SKM-1 (cell line): ENCODE results near the gene SRSF8.
"Not testable (repeated sequence)": the region's sequence is repeated elsewhere in the genome, so short reads cannot be mapped to it uniquely, and the experiment has no call there.

Source experiments
- DNase-seq: peaks from one replicate; lab custom pipeline; 2025; ENCODE audit not compliant: unreplicated experiment; lab: John Stamatoyannopoulos, UW

SRSF8 gene

DNA sequence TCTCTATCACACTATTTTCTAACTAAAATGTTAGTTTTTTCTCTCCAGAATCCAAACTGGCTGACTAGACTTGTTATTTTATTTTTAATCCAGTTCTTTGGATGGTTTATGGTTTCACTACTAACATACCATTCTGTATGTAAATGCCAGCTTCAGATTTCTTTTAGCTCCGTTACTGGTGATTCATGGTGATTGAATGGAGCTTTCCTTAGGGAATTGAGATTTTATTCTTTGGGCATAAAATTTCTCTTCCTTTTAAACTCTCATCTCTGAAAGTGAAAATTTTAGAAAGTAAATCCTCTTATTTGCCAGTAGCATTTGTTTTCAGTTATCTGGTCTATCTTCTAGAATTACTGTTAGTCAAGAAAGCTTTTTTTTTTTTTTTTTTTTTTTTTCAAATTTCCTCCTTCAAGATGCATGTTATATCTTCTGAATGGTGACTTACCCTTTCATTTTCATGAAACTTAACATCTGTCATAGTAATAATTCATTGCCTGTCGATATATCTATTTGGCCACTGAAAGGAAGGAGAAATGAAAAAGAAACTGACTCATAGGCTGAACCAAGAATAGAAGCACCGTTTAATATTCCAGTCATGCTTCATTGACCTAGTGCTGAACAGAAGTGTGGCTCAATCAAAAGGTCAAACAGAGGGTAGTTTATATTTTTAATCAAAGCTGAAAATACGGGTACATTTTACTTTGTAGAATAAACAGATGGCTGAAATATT, 29.3 kb downstream of the SRSF8 start:
- no peak for DNase-seq

DNA sequence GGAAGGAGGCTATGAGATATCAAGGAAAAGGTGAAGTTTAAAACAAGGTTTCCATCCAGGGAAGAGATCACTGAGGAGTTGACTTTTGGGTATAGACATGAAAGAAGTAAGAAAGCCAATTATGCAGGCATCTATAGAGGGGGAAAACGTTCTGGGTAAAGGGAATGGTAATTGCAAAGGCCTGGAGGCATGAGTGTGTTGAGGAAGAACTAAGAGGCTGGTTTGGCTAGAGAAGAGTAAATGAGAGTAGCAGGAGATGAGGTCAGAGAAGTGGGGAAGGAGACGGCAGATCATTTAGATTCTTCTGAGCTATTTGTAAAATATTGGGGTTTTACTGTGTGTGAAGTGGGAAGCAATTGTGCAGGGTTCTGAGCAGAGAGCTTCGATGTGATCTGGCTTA, 30.5 kb downstream of the SRSF8 start:
- no peak for DNase-seq

DNA sequence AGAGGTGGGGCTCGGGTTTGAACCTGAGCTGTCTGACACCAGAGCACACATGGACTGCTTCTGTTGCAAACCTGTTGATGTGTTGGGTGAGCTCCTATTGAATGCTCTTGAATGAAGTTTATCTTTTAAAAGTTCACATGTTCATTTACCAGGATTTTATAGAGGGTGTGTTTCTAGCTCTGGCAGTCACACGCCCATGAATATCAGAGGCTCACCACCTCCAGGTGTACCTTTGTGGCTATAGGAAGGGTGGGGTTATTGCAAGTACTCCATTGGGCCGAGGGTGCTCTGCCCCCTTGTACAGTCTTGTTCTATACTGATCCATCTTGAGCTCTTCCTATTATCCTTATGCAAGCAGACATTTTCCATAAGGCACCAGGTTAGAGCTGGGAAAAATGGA, 32.1 kb downstream of the SRSF8 start:
- DNase-seq = no peak

DNA sequence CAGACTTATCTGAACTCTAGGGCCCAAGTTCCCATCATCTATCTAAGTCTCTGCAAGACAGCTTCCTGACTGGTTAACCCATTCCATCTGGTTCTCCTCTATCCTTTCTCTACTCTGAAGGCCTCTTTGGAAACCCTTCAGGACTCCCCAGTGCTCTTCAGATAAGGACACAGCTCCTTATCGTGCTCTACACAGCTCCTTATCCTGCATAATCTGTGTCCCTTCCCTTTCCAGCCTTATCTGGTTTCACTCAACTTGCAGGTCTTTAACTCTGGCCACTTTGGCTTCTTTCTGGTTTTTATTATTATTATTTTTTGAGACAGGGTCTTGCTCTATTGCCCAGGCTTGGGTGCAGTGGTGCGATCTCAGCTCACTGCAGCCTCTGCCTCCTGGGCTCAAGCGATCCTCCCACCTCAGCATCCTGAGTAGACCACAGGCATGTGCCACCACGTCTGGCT, 33.5 kb downstream of the SRSF8 start:
- DNase-seq = no peak

DNA sequence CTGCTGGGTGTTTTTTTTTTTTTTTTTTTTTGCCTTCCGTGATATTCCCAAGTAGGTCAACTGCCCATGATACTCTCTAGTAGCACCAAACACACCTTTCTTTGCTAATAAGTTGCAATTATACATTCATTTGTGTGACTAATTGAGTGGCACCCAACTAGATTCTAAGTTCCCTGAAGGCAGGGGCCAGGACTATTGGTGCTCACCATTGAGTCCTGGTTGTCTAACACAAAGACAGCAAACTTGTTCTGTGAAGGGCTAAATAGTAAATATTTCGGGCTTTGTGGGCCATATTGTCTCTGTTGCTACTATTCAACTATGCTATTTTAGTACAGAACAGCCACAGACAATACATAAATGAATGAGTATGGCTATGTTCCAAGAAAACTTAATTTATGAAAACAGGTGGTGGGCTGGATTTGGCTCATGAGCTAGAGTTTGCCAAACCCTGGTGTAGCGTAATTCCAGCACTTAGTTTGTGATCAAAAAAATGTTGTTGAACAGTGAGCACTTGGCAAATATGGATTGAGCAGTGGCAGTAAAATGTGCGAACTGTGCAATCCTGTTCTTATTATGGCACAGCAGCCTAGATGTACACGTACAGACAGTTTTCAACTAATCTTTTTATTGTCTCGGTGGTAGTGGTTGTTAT, 34.3 kb downstream of the SRSF8 start:
- DNase-seq = no peak

DNA sequence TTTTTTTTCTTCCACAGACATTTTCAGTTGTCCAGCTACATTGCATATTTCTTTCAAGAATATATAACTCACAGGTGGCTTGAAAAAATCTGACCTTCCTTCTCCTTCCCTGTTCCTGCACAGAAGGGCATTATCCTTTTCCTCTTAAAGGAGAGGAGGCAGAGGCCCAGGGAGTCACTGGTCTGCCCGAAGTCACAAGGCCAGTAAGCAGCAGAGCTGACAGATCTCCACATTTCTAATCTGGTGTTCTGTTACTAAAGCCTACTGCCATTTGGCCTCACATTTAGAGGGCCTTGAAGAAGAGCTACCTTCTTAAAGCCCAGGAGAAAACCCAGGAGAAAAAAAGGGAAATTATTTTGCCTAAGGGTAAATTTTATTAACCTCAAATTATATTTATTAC, 35.2 kb downstream of the SRSF8 start:
- no peak for DNase-seq

DNA sequence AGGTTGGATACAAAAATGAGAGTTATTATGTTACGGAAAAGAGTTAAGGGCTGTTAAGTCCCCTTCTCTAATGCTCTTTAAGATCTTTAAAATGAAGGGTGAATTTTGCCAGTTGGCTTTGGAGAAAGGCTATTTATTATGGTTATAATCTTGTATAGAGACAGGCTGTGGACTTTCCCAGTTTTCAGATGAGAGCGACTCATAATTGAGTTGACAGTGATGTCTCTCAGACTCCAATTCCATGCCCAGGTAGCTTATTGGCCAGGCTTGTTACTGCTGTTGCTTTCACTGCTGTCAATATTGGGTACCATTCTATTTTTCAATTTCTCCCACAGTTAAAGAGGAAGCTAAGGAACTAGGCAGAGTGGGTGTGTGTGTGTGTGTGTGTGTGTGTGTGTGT, 36.0 kb downstream of the SRSF8 start:
- no peak for DNase-seq

DNA sequence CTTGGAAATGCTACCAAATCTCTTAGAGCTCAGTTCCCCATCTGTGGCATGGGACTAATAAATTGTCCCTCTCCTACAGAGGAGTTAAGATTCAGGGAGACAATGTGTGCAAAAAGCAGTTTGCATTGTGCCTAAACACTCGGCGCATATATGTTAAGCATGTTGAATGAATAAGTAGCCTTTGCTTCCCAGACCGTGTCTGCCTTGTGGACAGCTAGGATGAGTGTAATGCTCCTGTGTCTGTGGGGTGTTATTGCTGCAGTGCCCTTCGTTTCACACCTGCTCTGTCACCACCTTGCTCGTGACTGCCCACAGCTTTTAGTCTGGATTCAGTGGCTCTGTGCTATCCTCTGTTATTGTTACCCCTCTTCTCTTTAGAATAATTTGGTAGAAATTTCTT, 37.0 kb downstream of the SRSF8 start:
- DNase-seq = no peak

DNA sequence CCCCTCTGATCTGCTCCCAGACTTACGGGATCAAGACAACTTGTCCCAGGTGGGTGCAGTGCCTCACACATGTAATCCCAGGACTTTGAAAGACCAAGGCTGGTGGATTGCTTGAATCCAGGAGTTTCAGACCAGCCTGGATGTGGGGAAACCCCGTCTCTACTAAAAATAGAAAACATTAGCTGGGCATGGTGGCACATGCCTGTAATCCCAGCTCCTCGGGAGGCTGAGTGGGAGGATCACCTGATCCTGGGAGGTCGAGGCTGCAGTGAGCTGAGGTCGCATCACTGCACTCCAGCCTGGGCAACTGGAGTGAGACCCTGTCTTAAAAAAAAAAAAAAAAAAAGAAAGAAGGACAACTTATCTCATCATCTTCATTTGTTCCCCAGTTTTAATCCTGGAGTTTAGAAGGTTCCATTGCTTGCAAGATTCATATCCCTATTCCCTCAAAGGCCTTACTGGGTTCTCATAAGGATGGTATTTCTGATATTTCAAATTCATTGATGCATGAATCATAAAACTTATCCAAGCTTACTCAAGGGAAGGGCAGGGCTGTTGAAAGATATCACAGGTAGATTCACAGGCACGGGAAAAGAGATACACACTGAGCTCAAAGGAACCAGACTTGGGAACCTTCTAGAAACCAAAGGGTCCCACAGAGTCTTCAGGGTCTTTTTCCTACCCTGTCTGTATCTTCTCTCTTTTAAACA, 37.6 kb downstream of the SRSF8 start:
- no peak for DNase-seq

DNA sequence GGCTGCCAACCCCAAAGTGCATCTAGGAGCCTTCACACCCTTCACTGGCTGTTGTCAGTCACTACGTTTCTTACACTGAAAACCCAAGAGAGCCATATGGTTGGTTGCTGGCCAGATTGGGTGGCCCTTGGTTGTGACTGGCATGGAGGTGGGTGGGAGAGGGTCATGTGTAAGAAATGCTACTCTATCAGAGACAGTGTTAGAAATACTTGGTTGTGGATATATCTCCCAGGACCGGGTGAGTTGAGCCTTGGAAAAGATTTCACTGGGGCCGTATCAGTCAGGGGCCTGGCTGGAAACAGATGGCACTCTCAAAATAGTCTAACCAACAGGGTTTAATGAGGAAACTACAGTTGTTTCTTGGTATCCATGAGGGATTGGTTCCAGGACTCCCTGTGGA, 38.1 kb downstream of the SRSF8 start:
- no peak for DNase-seq

DNA sequence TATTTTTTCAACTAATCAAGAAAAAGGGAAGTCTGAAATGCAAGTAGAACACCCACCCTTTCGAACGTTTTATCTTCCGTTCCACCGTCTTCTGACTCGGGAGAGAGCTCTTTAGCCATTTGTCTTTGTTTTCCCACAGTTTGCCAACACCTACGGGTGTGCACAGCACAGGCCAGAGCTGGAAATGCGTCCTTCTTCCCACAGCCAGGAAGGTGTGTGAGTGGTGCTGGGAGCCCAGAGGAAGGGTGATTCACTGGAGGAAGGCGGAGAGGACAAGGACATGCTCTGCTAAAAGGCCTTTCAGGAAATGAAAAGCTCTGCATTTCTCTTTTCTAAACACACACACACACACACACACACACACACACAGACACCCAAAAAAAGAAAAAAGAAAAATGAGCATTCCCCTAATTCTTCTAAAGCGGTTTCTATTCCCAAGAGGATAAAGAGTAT, 41.5 kb downstream of the SRSF8 start:
- DNase-seq = no peak

DNA sequence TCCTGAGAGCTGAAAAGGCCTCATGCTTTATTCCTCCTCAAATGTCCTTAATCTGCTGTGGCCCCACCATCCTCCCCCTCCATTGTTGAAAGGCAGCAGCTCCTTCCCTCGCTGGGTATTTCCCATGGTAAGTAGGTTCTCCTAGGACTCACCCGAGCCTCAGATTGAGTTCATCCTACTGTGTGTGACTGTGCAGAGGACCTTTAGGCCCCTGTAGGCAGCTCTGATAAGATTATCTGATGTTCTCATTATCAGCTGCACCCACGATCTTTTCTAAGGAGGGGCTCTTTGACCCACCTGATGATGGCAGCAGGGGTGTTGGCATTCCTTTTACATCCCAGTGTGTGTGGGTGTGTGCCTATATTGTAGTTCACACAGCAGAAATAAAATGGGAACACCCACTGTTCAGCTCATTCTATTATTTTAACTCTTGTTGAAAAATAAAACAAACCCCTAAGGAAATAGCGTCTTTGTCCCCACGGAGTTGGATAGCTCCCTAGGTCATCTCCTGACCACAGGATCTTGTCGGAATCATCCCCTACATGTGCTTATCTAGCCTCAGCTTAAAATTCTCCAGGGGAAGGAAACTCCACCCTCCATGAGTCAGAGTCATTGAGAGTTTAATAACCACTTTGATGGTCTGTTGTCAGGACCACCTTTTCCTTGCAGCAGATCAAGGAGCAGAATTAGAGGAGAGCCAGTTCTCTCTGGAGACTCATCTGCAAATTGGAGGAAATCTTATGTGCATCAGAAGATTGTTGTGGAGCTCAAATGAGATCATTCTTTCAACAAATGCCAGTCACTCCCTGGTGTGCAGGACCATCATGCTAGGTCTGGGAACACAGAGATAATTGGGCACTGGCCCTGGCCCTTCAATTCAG, 42.2 kb downstream of the SRSF8 start:
- no peak for DNase-seq

DNA sequence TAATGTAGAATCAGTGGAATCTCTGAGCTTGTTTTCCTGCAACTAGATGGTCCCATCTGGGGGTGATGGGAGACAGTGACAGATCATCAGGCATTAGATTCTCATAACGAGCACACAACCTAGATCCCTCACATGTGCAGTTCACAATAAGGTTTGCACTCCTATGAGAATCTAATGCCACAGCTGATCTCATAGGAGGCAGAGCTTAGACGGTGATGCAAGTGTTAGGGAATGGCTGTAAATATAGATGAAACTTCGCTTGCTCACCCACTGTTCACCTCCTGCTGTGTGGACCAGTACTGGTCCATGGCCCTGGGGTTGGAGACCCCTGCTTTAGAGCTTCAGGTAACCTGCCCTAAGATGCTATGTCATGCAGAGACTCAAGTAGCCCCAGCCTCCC, 44.8 kb downstream of the SRSF8 start:
- DNase-seq = not testable (repeated sequence)

DNA sequence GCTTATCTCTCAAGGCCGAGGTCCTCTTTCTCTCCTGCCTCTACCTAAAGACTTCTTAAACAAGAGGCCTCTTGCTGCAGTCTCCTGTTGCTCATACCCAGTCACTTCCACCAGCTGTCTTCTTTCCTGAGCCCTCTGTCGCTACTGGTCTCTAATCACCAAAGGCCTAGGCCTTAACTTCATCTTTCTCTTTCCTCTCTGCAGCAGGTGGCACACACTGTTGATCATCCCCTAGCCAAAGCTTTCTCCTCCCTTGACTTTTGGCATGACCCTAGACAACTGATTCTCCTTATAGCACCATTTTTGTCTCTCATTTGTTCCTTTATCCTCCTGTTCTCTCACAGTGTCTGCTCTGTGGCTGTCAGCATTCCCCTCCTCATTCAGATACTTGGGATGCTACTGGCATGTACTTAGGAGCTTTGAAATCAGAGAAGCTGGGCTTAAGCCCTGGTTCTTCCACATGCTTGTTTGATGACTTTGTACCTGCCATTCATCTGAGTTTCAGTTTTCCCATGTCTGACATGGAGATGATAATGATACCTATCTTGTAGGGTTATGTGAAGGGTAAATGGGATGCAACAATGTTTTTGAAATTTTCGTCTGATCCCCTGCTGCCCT, 45.3 kb downstream of the SRSF8 start:
- no peak for DNase-seq

DNA sequence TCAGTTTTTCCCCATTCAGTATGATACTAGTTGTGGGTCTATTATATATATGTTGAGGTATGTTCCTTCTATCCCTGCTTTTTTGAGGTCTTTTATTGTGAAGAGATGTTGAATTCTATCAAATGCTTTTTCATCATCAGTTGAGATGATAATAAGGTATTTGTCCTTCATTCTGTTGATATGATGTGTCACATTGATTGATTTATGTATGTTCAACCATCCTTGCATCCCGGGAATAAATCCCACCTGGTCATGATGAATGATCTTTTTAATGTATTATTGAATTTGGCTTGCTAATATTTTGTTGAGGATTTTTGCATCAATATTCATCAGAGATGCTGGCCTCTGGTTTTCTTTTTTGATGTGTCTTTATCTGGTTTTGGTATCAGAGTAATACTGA, 48.9 kb downstream of the SRSF8 start:
- no peak for DNase-seq

DNA sequence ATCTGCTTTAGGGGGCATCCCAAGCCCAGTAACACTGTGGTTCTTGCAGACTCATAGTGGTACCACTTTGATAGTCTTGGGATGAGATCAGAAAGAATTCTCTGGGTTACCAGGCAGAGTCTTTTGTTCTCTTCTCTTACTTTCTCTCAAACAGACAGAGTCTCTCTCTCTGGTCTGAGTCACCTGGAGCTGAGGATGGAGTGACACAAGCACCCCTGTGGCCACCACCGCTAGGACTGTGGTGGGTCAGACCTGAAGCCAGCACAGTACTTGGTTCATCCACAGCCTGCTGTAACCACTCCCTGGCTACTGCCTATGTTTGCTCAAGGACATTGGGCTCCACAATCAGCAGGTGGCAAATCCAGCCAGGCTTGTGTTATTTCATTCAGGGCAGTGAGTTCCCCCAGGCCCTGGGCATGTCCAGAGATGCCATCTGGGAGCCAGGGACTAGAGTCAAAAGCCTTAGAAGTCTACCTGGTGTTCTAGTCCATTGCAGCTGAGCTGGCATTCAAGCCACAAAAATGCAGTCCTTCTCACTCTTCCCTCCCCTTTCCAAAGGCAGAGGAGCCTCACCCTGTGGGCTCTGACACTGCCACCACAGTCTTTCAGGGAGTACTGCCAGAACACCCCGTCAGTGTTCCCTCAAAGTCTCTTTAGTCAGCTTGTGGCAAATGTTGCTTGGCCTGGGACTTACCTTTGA, 52.8 kb downstream of the SRSF8 start:
- no peak for DNase-seq
